ENCODE results near the gene SCNN1B. TPM values are rescaled to one million over a fixed set of nuclear protein-coding genes. Genes with fewer than 3 reads are reported as not detected.
A peak's percentile ranks its signal among the peaks of the same experiment; 100 is the strongest.

The SCNN1B gene
- total and polyA plus RNA-seq, 2 donors (not counting 1 experiment from before 2014, with no cell fraction given), result not detected

DNA sequence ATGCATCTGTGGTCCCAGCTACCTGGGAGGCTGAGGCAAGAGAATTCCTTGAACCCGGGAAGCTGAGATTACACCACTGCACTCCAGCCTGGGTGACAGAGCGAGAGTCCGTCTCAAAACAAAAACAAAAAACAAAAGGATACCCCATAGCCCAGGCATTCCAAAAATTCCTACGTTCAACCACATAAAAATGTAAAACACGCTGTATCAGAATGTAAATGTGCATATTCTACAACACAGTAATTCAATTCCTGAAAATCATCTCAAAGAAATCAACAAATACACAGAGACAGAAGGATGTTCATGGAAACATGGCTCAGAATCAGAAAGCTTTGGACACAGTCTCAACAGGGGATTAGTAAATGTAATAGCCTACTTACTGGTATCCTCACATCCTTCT, 117.9 kb downstream of the SCNN1B start:
- peak in 1 of 2 donors; percentile 50 for DNase-seq (ENCODE audit: low read depth in 2 of 2)

DNA sequence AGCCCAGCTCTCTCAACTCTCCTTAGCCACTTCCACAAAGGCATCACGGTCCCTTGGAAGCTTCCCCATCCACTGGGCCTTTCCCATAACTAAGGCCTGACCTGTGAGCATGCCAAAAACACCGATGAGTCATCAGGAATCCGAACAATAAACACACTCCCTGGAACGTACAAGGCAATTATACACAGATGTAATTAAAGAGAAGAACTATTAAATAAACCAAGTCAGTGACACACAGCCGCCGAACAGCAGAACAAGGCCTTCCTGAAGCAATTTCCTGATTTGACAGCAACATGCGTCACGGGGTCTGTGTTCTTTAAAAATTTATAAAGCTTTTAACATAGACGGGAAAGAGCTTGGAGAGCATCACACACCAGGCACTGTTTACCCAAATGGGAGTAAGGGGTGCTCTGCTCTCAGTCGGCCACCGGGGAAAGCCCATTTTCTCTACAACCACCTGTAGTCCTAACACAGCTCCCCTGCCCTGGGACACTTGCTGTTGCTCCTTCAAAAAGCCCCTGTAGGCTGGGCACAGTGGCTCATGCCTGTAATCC, 121.5 kb downstream of the SCNN1B start:
- no peaks in the 10 kb centered on the region for H3K27me3 ChIP-seq (ENCODE audit: control insufficient read depth, insufficient read depth, low read length)
- H2AFZ ChIP-seq (ENCODE audit: low read length), result peak overlapping the region; percentile 72
- H3K4me3 ChIP-seq (replicated peaks in 1 of 4; ENCODE audit: control extremely low read depth in 1 of 4, insufficient read depth in 1 of 4, low read depth in 3 of 4, low read length in 4 of 4), result no peak overlapping the region
- no peak overlapping the region for H3K9ac ChIP-seq (ENCODE audit: insufficient read depth, low read length)
- H3K27ac ChIP-seq (ENCODE audit: insufficient read depth, low read length), result peak overlapping the region; percentile 78
- peak overlapping the region; percentile 58 for H3K4me2 ChIP-seq (ENCODE audit: extremely low read depth, insufficient read depth, low read length)
- DNase-seq (ENCODE audit: low read depth in 2 of 2), result peak; percentile 96 to 99
- no peaks in the 10 kb centered on the region for H3K36me3 ChIP-seq (ENCODE audit: control insufficient read depth, insufficient read depth, low read length)
- TF ChIP-seq EZH2 (IDR thresholded peaks at IDR 0.05; ENCODE audit: low read length, missing control alignments), result no peak
- TF ChIP-seq, protein P1, sequence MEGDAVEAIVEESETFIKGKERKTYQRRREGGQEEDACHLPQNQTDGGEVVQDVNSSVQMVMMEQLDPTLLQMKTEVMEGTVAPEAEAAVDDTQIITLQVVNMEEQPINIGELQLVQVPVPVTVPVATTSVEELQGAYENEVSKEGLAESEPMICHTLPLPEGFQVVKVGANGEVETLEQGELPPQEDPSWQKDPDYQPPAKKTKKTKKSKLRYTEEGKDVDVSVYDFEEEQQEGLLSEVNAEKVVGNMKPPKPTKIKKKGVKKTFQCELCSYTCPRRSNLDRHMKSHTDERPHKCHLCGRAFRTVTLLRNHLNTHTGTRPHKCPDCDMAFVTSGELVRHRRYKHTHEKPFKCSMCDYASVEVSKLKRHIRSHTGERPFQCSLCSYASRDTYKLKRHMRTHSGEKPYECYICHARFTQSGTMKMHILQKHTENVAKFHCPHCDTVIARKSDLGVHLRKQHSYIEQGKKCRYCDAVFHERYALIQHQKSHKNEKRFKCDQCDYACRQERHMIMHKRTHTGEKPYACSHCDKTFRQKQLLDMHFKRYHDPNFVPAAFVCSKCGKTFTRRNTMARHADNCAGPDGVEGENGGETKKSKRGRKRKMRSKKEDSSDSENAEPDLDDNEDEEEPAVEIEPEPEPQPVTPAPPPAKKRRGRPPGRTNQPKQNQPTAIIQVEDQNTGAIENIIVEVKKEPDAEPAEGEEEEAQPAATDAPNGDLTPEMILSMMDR (conservative IDR thresholded peaks at IDR 0.05 in 1 of 2, IDR thresholded peaks at IDR 0.05 in 1 of 2; ENCODE audit: low read depth in 1 of 2, low read length in 2 of 2), result no peak
- no peaks in the 10 kb centered on the region for H3K79me2 ChIP-seq (ENCODE audit: control insufficient read depth, insufficient read depth, low read length)
- no peaks in the 10 kb centered on the region for H3K9me3 ChIP-seq (ENCODE audit: control insufficient read depth, insufficient read depth, low read depth, low read length)
- H3K4me1 ChIP-seq (ENCODE audit: control insufficient read depth, extremely low read depth, insufficient read depth, low read length), result peaks cover 10% of the 10 kb centered on the region
- H4K20me1 ChIP-seq (ENCODE audit: control insufficient read depth, extremely low read depth, insufficient read depth, low read length), result no peaks in the 10 kb centered on the region

More for the DNA sequence above, 117.9 kb downstream of the SCNN1B start:
- no peak overlapping the region for H2AFZ ChIP-seq (ENCODE audit: low read length)
- no peak overlapping the region for H3K4me2 ChIP-seq (ENCODE audit: extremely low read depth, insufficient read depth, low read length)
- no peak for TF ChIP-seq EZH2 (IDR thresholded peaks at IDR 0.05; ENCODE audit: low read length, missing control alignments)
- TF ChIP-seq, protein P1 (conservative IDR thresholded peaks at IDR 0.05 in 1 of 2, IDR thresholded peaks at IDR 0.05 in 1 of 2; ENCODE audit: low read depth in 1 of 2, low read length in 2 of 2), result no peak
- no peak overlapping the region for H3K9ac ChIP-seq (ENCODE audit: insufficient read depth, low read length)
- H3K27ac ChIP-seq (ENCODE audit: insufficient read depth, low read length), result no peak overlapping the region
- H4K20me1 ChIP-seq (ENCODE audit: control insufficient read depth, extremely low read depth, insufficient read depth, low read length), result no peaks in the 10 kb centered on the region
- H3K4me3 ChIP-seq (replicated peaks in 1 of 4; ENCODE audit: control extremely low read depth in 1 of 4, insufficient read depth in 1 of 4, low read depth in 3 of 4, low read length in 4 of 4), result no peak overlapping the region
- no peaks in the 10 kb centered on the region for H3K79me2 ChIP-seq (ENCODE audit: control insufficient read depth, insufficient read depth, low read length)
- H3K4me1 ChIP-seq (ENCODE audit: control insufficient read depth, extremely low read depth, insufficient read depth, low read length), result peaks cover 10% of the 10 kb centered on the region
- H3K27me3 ChIP-seq (ENCODE audit: control insufficient read depth, insufficient read depth, low read length), result no peaks in the 10 kb centered on the region
- no peaks in the 10 kb centered on the region for H3K9me3 ChIP-seq (ENCODE audit: control insufficient read depth, insufficient read depth, low read depth, low read length)
- peaks cover 3% of the 10 kb centered on the region for H3K36me3 ChIP-seq (ENCODE audit: control insufficient read depth, insufficient read depth, low read length)

DNA sequence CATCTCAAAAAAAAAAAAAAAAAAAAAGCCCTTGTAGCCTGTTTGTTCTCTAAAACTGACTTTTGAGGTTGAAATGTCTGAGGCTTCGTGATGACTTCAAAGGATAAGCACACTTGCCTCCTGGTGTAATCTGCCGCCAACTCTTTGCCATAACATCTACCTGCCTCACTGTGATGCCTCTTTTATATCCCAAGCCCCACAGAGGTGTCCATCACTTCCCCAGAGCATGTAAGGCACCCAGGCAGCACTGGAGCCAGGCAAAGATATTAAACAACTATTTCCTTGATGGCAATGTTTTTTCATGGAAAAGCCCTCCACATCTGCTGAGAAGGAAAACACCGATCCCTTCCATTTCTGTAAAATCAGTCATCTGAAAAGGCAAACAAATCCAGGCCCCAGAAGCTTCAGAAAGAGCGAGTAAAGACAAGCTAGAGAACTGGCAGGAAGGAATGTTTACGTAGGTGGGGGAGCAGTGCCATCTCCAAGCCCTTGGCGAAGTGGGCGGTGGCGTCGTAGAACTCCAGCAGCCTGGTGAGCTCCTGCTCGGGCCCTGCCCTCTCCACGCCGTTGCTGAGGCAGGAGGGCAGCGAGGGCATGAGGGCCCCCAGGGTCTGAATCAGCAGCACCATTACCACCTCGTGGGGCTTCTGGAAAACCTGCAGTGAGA, 122.3 kb downstream of the SCNN1B start:
- no peaks in the 10 kb centered on the region for H3K36me3 ChIP-seq (ENCODE audit: control insufficient read depth, insufficient read depth, low read length)
- no peaks in the 10 kb centered on the region for H3K9me3 ChIP-seq (ENCODE audit: control insufficient read depth, insufficient read depth, low read depth, low read length)
- no peak overlapping the region for H3K9ac ChIP-seq (ENCODE audit: insufficient read depth, low read length)
- no peaks in the 10 kb centered on the region for H4K20me1 ChIP-seq (ENCODE audit: control insufficient read depth, extremely low read depth, insufficient read depth, low read length)
- TF ChIP-seq, protein P1 (conservative IDR thresholded peaks at IDR 0.05 in 1 of 2, IDR thresholded peaks at IDR 0.05 in 1 of 2; ENCODE audit: low read depth in 1 of 2, low read length in 2 of 2), result no peak
- TF ChIP-seq EZH2 (IDR thresholded peaks at IDR 0.05; ENCODE audit: low read length, missing control alignments), result no peak
- no peak overlapping the region for H3K4me3 ChIP-seq (replicated peaks in 1 of 4; ENCODE audit: control extremely low read depth in 1 of 4, insufficient read depth in 1 of 4, low read depth in 3 of 4, low read length in 4 of 4)
- no peaks in the 10 kb centered on the region for H3K79me2 ChIP-seq (ENCODE audit: control insufficient read depth, insufficient read depth, low read length)
- H3K27ac ChIP-seq (ENCODE audit: insufficient read depth, low read length), result peak overlapping the region; percentile 5
- peaks cover 10% of the 10 kb centered on the region for H3K4me1 ChIP-seq (ENCODE audit: control insufficient read depth, extremely low read depth, insufficient read depth, low read length)
- H2AFZ ChIP-seq (ENCODE audit: low read length), result no peak overlapping the region
- H3K27me3 ChIP-seq (ENCODE audit: control insufficient read depth, insufficient read depth, low read length), result no peaks in the 10 kb centered on the region
- peak; percentile 23 to 37 for DNase-seq (ENCODE audit: low read depth in 2 of 2)
- H3K4me2 ChIP-seq (ENCODE audit: extremely low read depth, insufficient read depth, low read length), result peak overlapping the region; percentile 37
